Colon (tissue), 2 donors: ENCODE measurements around the gene RPRD1B.
"Not testable (repeated sequence)": the region's sequence is repeated elsewhere in the genome, so short reads cannot be mapped to it uniquely, and the experiment has no call there.

Experiments
- FAIRE-seq: peaks from 2 replicates; lab custom pipeline; 2012; peaks lifted over from hg19 to GRCh38; lab: Jason Lieb, UNC
- donor health status: control.
- donor health status: control.

RPRD1B gene

DNA sequence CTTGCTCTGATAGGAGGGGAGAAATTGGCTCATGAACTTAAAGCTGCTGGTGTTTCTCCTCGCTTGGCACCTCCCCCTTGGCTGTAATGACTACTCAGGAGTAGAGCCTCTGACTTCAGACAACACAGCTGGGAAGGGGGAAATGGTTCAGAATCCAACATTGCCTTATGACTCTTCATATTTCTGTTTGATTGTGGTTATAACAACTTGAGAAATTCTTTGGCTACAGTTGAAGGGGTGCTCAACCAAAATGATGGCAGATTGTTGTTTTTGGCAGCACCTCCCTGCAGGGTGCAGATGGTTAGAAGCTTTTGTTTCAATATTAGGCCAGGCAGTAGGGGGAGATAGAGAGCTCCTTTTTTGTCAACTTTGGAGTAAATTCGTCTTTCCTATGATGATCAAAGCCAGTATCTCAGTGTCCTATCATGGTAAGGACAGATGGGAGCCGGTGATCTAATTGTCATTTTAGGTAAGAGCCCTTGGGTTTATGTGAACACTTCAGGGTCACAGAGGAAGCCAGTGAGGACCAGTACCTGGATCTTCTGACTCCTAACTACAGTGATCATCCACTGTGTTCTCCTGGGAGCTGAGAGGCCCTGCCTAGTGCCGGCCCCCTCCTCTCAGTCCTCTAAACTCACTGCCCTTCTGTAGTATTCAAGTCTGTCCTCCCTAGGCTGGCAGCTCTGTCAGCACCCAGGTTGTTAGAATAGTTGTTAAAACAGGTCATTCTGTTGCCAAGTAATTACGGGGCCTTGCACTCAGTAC lies 39.9 kb downstream of the RPRD1B start:
- FAIRE-seq: no peak

DNA sequence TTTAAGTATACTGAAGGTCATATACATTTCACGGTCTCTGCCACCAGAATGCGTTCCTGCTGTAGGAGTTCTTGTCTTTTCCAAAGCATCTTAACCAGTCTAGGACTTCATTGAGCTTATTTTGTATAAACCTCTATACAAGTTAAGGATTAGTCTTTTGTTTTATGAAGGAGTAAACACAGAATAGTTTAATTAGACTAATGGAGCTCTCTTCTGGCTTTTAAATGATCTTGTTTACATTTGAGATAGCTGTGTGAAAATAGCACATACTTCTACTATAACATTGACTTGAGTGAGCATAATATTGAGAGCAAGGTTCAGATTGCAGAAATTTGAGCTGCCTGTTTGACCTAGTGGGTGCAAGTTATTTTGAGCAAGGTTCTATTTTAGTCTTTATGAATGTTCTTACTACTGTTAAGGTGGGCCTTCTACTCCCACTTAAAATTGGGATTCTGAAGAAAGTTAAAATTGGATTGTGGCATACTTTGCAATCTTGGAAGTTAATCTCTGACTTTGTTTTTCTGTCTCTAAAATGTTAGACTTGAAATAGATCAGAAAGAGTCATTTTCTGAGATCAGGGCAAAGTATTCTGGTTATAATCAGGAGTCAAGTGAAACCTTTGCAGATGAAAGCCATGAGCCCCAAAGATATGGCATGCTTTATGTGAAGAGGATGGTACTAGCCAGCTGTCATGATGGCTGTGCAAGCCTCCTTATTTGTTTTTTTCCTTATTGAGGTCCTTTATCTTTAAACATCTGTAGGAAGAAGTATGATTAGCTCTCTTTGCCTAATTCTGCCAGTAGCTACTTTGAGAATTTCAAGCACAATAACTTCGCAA lies 41.8 kb downstream of the RPRD1B start:
- FAIRE-seq: no peak

DNA sequence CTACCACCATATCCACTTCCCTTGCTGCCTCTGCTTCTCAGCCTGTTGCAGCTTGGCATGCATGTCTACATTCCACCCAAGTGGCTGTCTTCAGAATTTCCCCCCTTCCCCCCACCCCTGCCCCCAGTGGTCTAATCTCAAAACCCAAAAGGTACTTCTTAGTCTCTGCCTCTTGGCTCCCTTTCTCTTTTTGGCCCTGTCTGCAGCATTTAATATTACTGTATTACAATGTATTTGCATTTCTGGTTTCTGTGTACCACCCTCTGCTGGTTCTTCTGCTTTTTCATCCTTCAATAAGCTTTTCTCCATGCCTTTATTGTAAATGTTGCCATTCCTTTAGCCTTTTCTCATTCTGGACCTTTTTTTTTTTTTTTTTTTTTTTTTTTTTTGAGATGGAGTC lies 43.0 kb downstream of the RPRD1B start:
- FAIRE-seq: no peak

DNA sequence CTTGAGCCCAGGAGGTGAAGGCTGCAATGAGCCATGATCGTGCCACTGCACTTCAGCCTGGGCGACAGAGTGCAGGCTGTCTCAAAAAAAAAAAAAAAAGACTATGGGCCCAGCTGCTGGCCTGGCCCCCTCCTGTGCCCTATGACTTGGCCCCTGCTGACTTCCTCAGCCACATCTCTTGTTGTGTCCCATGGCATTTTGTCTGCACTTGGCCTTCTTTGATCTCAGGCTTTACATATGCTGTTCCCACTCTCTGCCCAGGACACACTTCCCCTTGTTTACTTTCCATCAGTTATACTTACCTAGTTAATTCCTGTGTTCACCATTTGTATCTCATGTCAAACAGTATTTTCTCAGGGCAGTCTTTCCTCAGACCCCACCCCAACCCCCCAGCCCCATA lies 44.5 kb downstream of the RPRD1B start:
- FAIRE-seq: no peak

DNA sequence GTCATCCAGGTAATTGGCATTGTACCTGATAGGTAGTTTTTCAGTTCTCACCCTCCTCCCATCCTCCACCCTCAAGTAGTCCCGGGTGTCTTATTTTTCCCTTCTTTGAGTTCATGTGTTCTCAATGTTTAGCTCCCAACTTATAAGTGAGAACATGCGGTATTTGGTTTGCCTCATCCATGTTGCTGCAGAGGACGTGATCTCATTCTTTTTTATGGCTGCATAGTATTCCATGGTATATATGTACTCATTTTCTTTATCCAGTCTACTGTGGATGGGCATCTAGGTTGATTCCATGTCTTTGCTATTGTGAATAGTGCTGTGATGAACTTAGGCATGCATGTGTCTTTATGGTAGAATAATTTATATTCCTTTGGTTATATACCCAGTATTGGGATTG lies 45.8 kb downstream of the RPRD1B start:
- no peak for FAIRE-seq

DNA sequence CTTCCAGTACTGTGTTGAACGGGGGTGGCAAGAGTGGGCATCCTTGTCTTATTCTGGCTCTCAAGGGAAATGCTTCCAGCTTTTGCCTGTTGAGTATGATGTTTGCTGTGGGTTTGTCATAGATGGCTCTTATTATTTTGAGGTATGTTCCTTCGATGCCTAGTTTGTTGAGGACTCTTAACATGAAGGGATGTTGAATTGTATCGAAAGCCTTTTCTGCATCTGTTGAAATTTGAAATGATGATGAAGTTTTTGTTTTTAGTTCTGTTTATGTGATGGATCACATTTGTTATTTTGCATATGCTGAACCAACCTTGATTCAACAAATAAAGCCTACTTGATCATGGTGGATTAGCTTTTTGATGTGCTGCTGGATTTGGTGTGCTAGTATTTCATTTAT lies 48.0 kb downstream of the RPRD1B start:
- FAIRE-seq: no peak

DNA sequence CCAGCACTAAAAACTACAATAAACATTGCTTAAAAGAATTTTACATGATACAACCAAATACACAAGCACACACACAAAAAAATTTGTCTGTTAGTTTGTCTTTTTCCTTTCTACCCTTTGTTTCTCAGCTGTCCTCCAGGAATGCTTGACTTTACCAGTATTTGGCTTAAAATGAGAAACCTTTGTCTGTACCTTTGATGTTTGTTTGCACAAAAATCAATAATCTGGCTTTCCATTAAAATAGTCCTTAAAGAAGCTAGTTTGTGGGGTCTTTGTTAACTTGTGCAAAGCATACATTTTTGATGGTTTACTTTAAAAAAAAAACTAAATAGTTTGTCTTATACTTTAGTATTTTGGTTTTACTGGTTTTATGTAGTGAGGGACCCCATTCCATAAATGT lies 49.3 kb downstream of the RPRD1B start:
- no peak for FAIRE-seq

DNA sequence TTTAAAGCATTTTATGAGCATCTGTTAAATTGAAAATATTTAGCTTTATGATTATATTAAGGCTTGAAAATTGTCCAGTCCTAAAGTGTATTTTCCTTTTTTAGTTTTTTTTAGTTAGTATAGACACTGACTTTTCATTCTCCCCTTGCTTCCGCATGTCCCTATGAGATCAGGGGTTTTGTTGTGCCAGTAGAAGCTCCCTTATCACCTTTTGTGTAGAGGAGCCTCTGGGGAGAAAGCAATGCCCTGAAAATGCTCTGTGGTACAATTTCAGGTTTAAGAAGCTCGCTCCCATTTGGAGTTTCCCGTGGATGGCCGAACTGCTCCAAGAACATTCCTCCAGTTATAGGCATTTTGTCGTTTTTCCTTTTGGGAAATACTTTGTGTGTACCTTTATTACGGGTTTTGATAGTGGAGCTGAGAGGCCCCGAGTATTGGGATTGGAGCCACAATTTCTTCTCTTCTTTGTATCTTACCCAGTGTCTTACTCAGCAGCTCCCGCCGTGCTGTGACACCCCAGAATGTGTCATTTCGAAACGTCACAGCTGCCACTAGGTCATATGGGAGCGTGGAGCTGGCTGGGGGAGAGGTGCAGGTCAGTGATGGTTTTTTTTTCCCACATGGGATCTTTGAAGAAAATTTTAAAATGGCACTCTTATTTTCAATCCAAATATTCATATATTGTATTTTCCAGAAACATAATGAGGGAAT lies 49.9 kb downstream of the RPRD1B start:
- no peak for FAIRE-seq

DNA sequence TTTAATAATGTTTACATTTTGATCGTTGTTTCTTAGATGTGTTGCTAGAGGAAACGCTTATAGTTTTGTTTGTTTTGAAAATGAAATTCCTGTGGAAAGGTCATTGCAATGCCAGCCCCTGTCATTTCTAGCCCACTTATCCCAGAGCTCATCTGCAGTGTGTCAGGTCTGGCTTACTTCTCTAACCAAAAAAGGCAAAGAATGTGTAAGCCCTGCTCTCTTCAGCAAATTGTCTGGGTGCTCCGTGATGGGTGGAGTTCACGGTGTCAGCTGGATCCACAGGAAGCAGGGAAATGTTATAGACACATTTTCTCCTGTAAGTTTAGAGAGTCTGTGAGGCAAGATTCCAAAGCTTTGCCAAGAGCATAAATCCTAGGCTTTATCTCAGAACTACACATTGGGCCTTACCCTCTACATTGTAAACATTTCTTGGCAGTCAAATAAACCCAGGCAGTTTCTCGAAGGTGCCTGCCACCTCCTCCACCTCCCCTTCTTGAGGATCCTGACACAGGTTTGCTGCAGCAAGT lies 50.9 kb downstream of the RPRD1B start:
- FAIRE-seq: no peak

DNA sequence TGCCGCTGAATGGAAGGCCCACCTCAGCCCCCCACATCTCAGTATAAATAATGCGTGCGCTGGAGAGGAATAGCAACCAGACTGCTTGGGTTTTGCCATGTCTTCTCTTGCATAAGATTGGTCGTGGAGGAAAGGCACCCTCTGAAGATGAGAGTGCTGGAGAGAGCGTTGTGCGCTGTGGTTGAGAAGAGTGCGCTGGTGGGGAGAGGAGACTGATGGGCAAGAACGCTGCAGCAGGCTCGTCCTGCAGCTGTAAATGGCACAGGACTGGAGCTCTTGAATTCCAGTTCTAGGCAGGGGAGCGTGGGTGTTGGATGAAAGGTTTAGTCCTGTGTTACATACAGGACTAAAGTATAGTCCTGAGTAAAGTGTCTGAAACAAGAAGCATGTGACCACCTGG lies 51.5 kb downstream of the RPRD1B start:
- no peak for FAIRE-seq

DNA sequence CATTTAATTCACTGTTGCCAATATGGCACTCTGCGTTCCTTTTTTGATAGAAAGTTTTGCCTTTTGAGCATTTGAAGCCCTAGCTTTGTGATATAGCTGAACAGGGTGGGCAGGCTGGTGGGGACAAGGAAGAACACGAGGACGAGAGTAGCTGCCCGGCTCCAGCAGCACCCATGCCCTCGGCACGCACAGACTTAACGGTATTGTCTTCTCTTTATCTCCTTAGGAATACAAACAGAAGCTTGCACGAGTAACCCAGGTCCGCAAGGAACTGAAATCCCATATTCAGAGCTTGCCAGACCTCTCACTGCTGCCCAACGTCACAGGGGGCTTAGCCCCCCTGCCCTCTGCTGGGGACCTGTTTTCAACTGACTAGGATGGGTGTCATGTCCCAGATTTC lies 56.0 kb downstream of the RPRD1B start:
- FAIRE-seq: no peak

DNA sequence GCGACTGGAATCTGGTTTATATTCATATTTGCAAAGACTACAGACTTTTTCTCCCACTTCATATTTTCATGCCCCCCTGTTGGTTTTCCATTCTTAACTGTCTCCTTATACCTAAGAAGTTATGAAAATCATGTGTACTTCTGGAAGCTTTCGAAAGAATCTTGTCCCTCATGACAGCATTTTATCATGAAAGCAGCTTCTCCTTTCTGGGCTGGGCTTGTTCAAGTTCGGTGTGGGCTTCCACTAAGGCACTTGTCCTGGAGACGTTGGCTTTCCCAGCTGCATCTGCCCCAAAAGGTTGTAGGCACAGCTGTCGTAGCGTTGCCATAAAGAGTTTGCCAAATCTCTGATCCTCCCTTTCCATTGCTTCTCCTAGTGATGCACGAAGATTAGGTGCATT lies 56.5 kb downstream of the RPRD1B start:
- FAIRE-seq: no peak

DNA sequence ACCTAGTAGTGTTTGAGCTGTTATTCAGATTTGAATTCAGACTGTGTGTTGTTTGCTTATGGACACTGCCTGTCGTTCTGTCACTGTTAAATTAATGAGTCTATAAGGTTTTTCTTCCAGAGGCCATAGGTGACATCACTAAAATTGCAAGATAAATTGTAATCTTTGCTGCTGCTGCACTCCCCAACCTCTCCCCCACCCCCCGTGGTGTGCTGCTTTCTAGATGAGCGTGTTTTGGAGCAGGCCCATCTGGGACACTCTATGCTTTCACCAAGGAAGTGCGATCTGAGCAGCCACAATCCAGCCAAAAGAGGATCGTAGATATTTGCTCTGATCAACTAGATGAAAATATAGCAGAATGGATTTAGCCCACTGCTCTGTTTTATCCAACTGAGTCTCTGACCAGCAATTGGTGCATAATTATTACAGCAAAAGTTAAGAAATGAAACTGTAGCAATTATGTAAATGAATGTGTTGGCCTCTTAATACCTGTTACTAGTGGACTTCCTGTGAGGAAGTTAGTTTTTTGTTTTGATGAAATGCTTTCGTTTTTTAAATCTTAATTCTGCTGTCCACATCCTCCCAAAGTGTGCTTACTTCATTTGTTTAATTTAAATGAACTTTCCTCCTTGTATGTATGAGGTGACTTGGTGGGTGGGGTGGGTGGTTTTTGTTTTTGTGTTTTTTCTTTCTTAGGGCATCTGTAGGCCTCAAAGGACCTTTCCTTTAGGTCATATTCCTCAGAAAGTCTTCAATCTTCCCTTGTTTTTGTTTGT lies 58.1 kb downstream of the RPRD1B start:
- no peak for FAIRE-seq

DNA sequence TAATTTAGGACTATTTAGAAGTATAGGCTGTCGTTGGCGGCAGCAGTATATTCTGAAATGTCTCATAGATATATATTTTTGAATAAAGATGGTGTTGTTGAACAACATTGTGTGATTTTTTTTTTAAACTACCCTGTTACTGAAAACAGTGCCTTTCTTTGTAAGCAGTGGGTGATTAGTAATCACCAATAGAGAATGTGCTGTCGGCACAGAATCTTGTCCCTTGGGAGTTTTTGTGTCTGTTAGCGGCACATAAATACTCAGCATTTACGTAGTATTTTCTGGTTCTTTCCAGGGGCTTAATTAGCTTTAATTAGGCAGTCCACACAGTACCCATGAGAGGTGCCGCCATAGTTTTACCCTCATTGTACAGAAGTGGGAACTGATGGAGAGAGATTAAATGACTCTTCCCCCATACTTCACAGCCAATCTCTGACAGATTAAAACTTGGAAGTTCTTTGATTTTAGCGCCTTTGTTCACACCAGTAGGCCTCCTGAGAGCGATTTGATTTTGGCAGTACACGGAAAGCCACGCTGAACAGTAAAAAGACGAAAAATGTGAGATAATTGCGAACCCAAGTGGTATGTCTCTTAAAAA lies 58.8 kb downstream of the RPRD1B start:
- FAIRE-seq: no peak

DNA sequence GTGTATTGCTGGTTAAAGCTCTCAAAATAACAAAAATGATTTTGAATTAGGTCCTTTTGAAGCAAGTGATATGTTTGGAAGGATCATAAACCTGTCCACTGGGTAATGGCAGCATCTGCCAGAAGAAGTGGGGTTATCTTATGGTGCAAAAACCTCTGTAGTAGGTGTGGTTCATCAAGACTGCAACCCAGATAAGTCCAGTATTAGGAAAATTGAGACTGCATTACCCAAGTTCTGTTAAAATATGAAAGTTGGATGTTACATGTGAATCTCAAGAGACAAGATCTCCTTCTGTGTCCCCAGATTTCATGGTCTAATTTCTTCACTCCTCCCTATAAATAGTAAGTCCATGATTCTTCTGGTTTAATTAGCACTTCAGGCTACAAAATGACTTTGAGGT lies 59.4 kb downstream of the RPRD1B start:
- no peak for FAIRE-seq

DNA sequence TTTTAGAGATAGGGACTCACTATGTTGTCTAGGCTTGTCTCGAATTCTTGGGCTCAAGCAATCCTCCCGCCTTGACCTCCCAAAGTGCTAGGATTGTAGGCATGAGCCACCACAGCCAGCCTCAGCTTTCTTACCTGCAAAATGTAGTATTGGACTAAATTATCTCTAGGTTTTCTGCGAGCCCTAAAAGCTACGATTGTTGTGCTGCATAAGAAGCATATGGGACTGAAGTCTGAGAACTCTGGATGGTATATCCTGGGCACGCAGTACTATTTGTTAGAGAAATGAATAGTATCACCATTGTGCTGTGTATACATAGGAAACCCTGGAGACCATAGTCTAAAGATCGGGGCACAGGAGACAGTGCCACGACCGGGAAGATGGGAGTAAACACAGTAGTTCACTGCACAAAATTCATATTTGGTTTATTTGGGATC lies 60.1 kb downstream of the RPRD1B start:
- no peak for FAIRE-seq

DNA sequence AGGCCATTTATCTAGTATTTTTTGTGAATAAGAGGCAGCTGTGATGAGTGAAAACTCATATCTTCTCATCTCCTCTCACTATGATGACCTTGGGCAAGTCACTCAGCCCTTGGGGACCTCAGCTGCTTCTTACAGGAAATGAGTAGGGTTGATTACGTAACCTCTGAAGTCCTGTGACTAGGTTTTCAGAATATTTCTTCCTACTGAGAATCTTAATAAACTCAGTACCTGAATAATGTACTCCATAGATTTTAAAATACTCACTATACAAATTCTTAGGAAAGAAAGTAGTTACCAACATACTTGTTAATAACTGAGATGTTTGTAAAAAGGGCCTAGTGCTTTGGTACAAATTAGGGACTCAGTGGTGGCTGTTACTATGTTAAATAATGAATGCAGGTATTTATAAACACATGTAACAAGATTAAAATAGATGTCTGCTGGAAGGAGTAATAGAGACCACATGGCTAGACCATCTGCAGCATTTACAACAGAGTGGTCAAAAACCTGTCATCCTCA lies 60.9 kb downstream of the RPRD1B start:
- FAIRE-seq: no peak

DNA sequence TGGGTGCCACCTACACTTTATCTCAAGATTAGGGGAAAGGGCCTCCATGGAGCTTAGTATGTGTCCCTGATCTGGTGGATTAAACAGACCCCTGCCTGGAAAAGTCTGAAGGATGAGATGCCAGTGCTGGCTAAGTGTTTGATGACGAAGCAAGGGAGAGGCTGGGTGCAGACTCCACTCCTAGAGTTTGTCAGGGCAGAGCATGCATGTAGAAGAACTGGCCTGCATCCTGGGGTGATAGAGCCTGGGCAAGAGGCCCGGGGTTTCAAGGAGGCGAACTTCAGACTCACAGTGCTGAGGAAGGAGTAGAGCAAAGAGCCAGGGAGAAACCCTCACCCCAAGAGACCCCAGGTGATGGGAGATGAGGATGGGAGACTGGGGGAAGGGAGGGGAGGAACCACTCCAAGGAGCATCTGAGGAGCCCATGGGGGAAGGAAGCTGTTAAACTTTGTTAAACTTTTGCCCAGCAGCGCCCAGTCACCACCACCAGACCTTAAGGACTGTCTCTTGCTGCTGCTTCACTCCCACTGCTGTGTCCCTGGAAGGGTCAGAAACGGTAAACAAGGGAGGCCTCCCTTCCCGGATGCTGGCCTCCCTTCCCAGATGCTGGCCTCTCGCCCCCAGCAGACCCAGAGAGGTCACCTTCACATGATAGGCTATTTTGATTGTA lies 61.6 kb downstream of the RPRD1B start:
- FAIRE-seq: no peak

DNA sequence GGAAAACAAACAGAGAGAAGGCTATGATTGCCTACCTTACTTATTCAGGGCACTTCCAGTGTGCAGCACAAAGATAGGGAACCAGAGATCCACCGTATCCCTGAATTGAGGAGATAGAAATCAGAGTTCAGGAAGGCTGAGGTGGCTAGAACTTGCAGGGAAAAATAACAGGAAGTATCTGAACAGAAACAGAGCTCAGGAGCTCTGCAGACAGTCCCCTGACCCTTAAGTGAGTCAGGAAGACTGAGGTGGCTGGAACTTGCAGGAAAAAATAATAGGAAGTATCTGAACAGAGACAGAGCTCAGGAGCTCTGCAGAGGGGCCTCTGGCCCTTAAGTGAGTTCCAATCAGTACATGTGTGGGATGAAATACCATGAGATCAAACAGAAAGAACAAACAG lies 65.4 kb downstream of the RPRD1B start:
- no peak for FAIRE-seq

DNA sequence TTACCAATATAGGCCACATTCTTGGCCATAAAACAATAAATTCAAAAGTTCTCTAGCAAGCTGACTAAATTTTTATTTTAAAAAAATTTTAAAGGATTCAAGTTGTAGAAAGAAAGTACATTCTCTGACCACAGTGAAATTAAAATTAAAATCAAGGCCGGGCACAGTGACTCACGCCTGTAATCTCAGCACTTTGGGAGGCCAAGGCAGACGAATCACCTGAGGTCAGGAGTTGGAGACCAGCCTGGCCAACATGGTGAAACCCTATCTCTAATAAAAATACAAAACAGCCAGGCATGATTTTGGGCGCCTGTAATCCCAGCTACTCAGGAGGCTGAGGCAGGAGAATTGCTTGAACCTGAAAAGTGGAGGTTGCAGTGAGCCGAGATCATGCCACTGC lies 68.7 kb downstream of the RPRD1B start:
- FAIRE-seq: not testable (repeated sequence)

DNA sequence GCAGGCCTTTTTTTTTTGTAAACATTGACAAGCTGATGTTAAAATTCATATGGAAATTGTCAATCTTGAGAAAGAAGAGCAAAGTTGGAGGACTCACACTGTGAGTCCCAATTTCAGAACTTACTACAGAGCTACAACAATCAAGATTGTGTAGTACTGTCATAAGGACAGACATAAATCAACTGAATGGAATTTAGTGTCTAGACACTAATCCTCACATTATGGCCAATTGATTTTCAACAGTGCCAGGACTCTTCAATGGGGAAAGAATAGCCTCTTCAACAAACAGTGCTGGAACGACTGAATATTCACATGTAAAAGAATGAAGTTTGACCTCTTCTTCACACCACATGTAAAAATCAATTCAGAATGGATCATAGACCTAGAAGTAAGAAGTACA lies 70.7 kb downstream of the RPRD1B start:
- no peak for FAIRE-seq
